GM11168 (cell line): ENCODE measurements around the gene SMPX.

ENCODE experiments used
- in situ Hi-C: fragments of 300-500 bp; cut with MboI; formaldehyde crosslinking; loops from one replicate; pipeline ENCODE4 v1.12.0; 2022; ENCODE audit warnings: low sequenced_read_pairs; ENCODE audit not compliant: unreplicated experiment

The SMPX gene

DNA sequence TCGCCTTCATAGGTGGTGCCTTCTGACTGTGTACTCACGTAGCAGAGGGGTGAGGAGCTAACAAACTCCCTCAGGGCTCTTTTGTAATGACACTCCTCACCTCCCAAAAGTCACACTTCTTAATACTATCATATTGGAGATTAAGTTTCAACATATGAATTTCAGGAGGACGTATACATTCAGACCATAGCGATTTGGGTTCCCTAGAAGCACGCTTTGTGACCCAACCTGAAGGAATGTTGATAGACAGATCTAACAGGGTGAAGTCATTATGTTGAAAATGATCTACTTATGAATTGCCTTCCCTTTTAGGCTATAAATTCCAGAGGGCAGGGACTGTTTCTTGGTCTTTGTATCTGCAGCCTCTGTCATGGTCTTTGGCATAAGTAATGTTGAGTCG, 96.6 kb downstream of the SMPX start:
- in situ Hi-C loops = no loop called here

DNA sequence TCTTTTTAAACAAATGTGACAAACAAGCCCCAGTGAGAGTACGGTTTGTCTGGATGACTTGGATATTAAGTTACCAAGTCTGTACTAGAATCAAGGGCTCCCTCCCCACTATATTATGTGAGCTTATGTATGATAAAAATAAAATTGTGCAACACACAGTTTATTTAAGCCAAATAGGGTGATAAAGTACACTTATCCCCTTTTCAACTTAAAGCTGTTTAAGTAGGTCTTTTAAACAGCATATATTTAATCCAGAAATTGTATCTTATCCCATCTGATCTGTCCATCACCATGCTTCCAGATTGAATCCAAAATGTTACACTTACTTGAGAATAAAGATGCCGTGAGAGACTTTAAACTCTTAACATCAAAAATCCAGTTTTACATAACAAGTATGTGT, 97.8 kb downstream of the SMPX start:
- in situ Hi-C loops = no loop called here

DNA sequence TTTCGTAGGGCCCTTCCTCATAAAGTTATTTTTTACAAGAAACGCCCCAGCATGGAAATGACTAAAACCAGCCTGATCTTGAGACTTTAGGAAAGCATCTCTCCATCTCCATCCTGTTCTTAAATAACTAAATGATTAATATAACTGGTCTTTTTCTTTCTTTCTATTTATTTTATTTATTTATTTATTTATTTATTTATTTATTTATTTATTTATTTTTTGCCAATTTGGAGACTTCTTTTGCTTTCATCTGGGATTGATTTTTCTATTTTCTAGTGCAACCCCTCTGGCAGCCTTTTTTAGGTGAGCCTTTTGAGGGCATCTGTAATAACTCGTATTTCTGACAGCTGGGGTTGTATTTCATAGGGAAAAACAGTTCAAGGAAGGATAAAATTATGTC, 98.6 kb downstream of the SMPX start:
- in situ Hi-C loops = no loop called here

DNA sequence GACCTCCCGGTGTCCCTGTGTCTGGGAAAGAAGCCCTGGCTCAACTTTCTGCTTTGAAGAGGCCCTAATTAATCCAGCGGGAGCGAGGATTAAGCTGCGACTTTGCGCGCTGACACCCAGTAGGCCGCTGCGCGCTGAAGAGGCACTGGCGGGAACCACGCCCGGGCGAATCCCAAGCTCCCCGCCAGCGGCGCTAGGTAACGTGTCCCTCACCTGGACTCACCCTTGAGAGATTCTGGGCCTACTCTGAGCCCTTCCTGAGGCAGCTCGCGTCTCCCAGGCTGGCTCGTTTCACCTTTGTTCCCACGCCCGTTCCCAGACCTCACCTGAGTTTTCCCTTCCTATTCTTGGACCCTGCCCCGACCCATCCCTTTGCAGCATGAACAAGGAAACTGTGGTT, 99.2 kb downstream of the SMPX start:
- in situ Hi-C loops = no loop called here

DNA sequence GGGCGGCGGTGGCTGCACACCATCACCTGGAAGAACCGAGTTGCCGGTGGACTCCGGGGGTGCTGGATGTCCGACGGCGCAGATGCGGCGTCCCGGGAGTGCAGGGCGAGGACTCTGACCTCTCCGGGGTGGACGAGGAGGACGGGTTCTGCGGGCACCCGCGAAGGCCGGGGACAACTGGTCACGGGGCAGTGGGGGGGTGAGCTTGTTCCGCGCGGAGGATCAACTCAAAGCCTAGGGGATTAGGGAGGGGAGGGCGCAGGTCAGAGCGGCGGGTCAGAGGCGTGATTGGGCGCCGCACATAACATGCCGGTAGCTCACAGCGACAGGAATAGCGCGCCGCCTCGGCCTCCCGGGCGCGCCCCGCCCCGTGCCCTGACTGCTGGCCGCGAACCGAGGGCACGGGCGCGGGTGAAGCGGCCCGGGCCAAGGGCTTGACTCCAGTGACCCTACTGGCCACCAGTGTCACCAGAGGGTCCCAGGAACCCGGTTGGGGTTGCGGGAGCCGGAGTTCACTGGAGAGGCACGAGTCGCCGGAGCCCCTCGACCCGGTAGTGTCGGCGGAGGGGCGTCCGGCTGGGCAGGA, 99.7 kb downstream of the SMPX start, which contains the start of gene KLHL34:
KLHL34 (minus strand) TSS at position 179 of the 586 bp plus-strand sequence. CDS start 542 bp downstream, outside the sequence.
- in situ Hi-C loops = no loop called here

DNA sequence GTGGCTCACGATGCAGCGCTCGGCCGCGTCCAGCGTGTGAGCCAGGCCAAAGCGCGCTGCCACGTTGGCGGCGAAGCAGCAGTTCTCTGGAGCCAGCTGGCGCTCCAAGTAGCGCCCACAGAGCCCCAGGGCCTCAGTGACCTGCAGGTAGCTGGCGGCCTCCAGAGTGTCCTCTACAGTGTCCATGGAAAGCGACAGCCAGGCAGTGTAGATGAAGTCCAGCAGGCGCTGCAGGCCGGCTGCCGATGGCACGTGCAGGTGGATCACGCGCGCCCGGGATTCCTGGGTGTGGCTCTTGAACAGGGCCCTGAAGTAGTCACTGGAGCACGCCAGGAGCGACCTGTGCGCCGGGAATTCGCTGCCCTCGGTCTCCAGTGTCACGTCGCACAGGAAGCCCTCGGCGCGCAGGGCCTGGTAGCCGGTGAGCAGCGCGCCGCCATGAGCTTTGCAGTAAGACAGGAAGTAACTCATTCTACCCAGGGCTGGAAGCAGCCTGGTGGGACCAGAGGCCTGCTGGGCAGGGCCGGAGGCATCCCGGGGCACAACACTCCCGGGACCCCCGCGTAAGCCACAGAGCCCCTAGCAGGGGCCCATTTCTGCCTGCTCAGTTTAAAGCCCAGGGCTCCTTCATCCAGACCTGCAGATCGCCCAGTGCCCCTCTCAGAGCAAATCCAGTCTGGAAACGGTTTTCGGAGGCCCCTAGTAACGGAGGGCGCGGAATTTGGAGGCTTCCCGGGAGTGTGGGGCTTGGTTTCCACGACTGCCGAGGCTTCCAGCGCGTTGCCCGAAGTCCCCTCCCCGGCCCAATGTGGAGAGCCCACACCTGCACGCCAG, 100.4 kb downstream of the SMPX start:
- in situ Hi-C loops = no loop called here

DNA sequence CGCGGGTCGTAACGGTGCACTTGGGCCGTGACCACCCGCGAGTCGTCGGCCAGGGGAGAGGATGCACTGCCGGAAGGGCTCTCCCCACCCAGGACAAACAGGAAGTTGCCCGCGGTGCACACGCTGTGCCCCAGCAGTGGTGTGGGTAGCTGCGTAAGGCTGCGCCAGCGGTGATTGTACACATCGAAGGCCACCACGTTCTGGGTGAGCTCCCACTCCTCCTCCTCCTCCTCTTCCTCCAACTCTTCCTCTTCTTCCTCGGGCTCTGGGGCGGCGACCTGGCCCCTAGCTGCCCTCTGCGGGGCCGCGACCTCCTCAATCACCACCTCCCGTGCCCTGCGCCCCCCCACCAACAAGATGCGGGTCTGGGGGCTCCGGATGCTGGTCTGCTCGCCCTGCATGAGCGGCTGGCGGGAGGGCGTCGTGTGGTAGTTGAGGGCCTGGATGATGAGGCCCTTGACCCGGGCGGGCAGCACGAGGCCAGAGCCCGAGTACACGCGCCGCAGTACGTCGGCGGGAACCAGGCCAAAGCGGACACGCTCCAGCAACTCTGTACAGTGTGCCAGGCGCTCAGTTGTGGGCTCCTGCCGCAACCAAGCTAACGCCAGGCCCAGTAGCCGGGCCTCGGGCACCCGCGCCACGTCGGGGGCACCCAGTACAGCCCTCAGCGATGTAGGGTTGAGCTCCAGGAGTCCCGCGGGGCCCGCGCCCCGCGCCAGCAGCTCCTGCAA, 101.2 kb downstream of the SMPX start:
- in situ Hi-C loops = no loop called here
